GM20000 (cell line): ENCODE data around the gene INO80E.

Source experiments
- DNase-seq: peaks from one replicate; pipeline ENCODE4 v3.0.0; 2012; ENCODE audit warnings: low spot score
- CTCF ChIP-seq: IDR thresholded peaks from 2 replicates; pipeline ENCODE4 v1.5.1; 2012; ENCODE audit warnings: mild to moderate bottlenecking, control low read depth; ENCODE audit errors: extremely low read depth, missing control alignments

INO80E gene

DNA sequence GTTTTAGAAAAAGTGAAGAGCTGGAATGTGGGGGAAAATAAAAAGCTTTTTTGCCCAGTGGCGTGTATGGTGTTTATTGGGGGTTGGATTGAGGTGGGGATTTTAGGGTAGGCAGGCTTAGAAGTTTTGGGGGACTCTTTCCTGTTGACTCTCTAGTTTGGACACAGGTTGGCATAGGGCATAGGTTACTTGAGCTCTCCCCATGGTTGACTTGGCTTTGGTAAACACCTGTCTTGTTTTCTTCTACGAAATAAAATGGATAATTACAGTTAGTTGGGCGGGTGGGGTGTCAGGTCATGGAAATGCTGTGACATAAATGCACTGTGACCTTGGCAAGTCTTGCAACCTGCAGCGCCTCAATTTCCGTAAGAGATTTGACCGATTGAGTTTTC is 23.1 kb upstream of the INO80E start:
- no peak for TF ChIP-seq CTCF

GRCh38 chr16:29973384-29974246 is 22.4 kb upstream of the INO80E start, which contains the start of gene TAOK2:
Gene TAOK2, plus strand, starts transcription at chr16:29973868. Its CDS starts 3,905 bp downstream, at chr16:29977773.
- no peak for TF ChIP-seq CTCF

More for the DNA sequence above, 23.1 kb upstream of the INO80E start:
- DNase-seq = peak; percentile 6

GRCh38 chr16:29974291-29975133 is 21.5 kb upstream of the INO80E start:
- peak; percentile 54 for DNase-seq
- TF ChIP-seq CTCF = no peak

More at GRCh38 chr16:29973384-29974246, 22.4 kb upstream of the INO80E start, which contains the start of gene TAOK2:
- peak; percentile 99 for DNase-seq

DNA sequence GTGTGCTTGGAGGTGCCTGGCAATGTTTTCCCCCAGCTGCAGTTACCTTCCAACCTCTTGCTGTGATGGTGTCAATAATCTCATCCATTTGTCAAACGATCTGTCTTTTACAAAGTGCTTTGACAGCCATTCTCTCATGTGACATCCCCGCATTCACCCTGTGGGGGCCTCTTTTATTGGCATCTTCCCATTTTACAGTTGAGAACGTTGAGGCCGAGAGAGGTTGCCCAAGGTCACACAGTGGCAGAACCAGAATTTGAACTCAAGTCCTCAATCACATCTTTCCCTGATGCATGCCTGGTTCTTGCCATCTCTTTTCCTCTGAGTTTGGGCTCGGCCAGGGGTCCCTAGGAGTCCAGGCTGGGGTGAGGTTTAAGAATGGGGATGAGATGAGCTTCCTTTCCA is 20.9 kb upstream of the INO80E start:
- DNase-seq = no peak
- TF ChIP-seq CTCF = no peak

- peak; percentile 19 for DNase-seq
Observed at GRCh38 chr16:29975811-29976511, 20.1 kb upstream of the INO80E start.

More at GRCh38 chr16:29975811-29976511, 20.1 kb upstream of the INO80E start:
- TF ChIP-seq CTCF = no peak
